ENCODE results near the gene SCUBE1. TPM values are rescaled to one million over a fixed set of nuclear protein-coding genes. Genes with fewer than 3 reads are reported as not detected.

Gene SCUBE1
- total and polyA plus RNA-seq, 2 donors (not counting 3 experiments of a cell fraction or from before 2014, with no cell fraction given), result 0.07 TPM; not detected in 1

- Histone ChIP-seq H3K4me3 (replicated peaks in 1 of 3; ENCODE audit: insufficient read depth in 1 of 3, low read depth in 1 of 3, low read length in 3 of 3) (no peak overlapping the region), H3K4me2 (ENCODE audit: insufficient read depth, low read length) (no peak overlapping the region), H3K36me3 (ENCODE audit: control insufficient read depth in 2 of 2, extremely low read depth in 1 of 2, insufficient read depth in 2 of 2, low read length in 2 of 2) (no peaks in the 10 kb centered on the region), H3K79me2 (ENCODE audit: control insufficient read depth, insufficient read depth, low read length) (no peaks in the 10 kb centered on the region), H3K4me1 (ENCODE audit: control insufficient read depth, extremely low read depth, insufficient read depth, low read length) (no peaks in the 10 kb centered on the region), H3K9ac (replicated peaks; ENCODE audit: extremely low read depth, insufficient read depth, low read length) (no peak overlapping the region), H3K9me1 (replicated peaks; ENCODE audit: control insufficient read depth, extremely low read depth, insufficient read depth, low read length) (no peaks in the 10 kb centered on the region), H3K9me3 (replicated peaks; ENCODE audit: control insufficient read depth, insufficient read depth, low read length) (no peaks in the 10 kb centered on the region), H3K27ac (ENCODE audit: insufficient read depth, low read depth, low read length) (no peak overlapping the region), H3K27me3 (ENCODE audit: control insufficient read depth in 2 of 2, insufficient read depth in 2 of 2, low read length in 2 of 2) (no peaks in the 10 kb centered on the region), H4K20me1 (replicated peaks; ENCODE audit: control insufficient read depth, extremely low read depth, insufficient read depth, low read length) (no peaks in the 10 kb centered on the region), H2AFZ (ENCODE audit: low read depth, low read length) (no peak overlapping the region)
- TF ChIP-seq CTCF (IDR thresholded peaks at IDR 0.05; ENCODE audit: extremely low read depth in 1 of 2, insufficient read depth in 1 of 2, low read depth in 1 of 2, low read length in 2 of 2), result no peak
- ChIA-PET POLR2A (no interaction called here), CTCF (no interaction called here)
- BruUV-seq (replicated peaks), result no TSS peak
- dilution Hi-C loops (cut with MboI; ENCODE audit: extremely low pct_ligation_motif_present, low sequenced_read_pairs), result no loop called here
- FAIRE-seq (no peak), DNase-seq (ENCODE audit: low read depth, low spot score) (no peak)
- intact Hi-C loops (cut with micrococcal nuclease), result no loop called here
Measured at GRCh38 chr22:43252319-43252718, 90.9 kb downstream of the SCUBE1 start.

DNA sequence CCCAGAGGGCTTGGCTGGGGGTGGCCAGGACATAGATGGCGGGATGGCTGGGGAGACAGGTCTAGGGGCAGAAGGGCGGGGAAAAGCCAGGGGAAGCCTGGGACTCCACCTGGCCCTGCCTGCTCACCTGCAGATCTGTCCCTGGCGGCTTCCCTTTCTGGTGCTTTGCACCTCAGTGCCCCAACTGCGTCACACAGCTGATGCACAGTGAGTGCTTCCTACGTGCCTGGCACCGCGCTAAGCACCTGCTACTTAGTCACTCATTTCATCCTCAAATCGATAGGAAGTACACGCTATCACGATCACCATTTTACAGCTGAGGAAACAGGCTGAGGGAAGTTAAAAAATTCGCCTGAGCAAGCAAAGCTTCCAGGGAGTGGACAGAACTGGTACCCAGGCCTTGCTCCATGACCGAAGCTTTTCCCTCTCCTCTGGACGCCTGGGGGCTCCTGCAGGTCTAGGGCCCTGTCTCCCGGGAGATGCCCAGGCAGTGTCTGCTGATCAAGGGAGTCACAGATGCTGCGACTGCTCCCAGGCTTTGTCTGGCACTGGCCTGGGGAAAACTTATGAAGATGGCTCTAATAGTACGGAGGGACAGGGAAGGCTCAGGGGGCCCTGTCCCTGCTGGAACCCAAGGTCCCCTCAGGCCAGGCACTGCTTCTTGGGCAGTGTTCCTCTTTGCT is 93.2 kb downstream of the SCUBE1 start:
- TF ChIP-seq JUN (IDR thresholded peaks at IDR 0.05; ENCODE audit: borderline replicate concordance, insufficient read depth, insufficient read length, low read depth), result no peak
- no peak for TF ChIP-seq GATA2 (IDR thresholded peaks at IDR 0.05; ENCODE audit: insufficient read depth, insufficient read length, low read depth, low read length)
- TF ChIP-seq EZH2 (IDR thresholded peaks at IDR 0.05; ENCODE audit: borderline replicate concordance, low read depth, low read length, severe bottlenecking), result no peak
- TF ChIP-seq CTCF (IDR thresholded peaks at IDR 0.05; ENCODE audit: extremely low read depth in 1 of 2, insufficient read depth in 1 of 2, low read depth in 1 of 2, low read length in 2 of 2), result no peak
- TF ChIP-seq FOS (IDR thresholded peaks at IDR 0.05; ENCODE audit: borderline replicate concordance, insufficient read depth, low read length), result no peak
- TF ChIP-seq POLR2A (IDR thresholded peaks at IDR 0.05; ENCODE audit: low read depth, low read length), result no peak
- TF ChIP-seq POLR2AphosphoS5 (IDR thresholded peaks at IDR 0.05; ENCODE audit: insufficient read depth, low read depth, low read length), result no peak
- POLR2A ChIA-PET, result no interaction called here
- BruUV-seq (replicated peaks), result no TSS peak
- FAIRE-seq, result no peak
- Histone ChIP-seq H3K36me3 (ENCODE audit: control insufficient read depth in 2 of 2, extremely low read depth in 1 of 2, insufficient read depth in 2 of 2, low read length in 2 of 2) (no peaks in the 10 kb centered on the region), H3K27me3 (ENCODE audit: control insufficient read depth in 2 of 2, insufficient read depth in 2 of 2, low read length in 2 of 2) (no peaks in the 10 kb centered on the region), H3K9ac (replicated peaks; ENCODE audit: extremely low read depth, insufficient read depth, low read length) (no peak overlapping the region), H3K9me3 (replicated peaks; ENCODE audit: control insufficient read depth, insufficient read depth, low read length) (no peaks in the 10 kb centered on the region), H3K4me2 (ENCODE audit: insufficient read depth, low read length) (no peak overlapping the region), H2AFZ (ENCODE audit: low read depth, low read length) (no peak overlapping the region), H3K79me2 (ENCODE audit: control insufficient read depth, insufficient read depth, low read length) (no peaks in the 10 kb centered on the region), H3K9me1 (replicated peaks; ENCODE audit: control insufficient read depth, extremely low read depth, insufficient read depth, low read length) (no peaks in the 10 kb centered on the region), H4K20me1 (replicated peaks; ENCODE audit: control insufficient read depth, extremely low read depth, insufficient read depth, low read length) (no peaks in the 10 kb centered on the region), H3K4me3 (replicated peaks in 1 of 3; ENCODE audit: insufficient read depth in 1 of 3, low read depth in 1 of 3, low read length in 3 of 3) (no peak overlapping the region), H3K4me1 (ENCODE audit: control insufficient read depth, extremely low read depth, insufficient read depth, low read length) (no peaks in the 10 kb centered on the region), H3K27ac (ENCODE audit: insufficient read depth, low read depth, low read length) (no peak overlapping the region)
- CTCF ChIA-PET, result interaction anchor here (0.9 to 1.6 kb wide), 6 partner anchors 18 to 97 kb away, joined by 3 to 4 read pairs (median 3); no protein-coding TSS in a partner anchor
- intact Hi-C loops (cut with micrococcal nuclease), result no loop called here
- dilution Hi-C loops (cut with MboI; ENCODE audit: extremely low pct_ligation_motif_present, low sequenced_read_pairs), result no loop called here
- DNase-seq (ENCODE audit: low read depth, low spot score), result no peak

Data from endothelial cell of umbilical vein (primary cell).